CD4-positive, alpha-beta T cell treated with Interferon gamma for 1 hour (primary cell): ENCODE results near the gene MAB21L1.

Experiments
- DNase-seq: peaks from one replicate; pipeline ENCODE4 v3.0.0-alpha.2; 2020

Gene MAB21L1

GRCh38 chr13:35479038-35479492, 2.6 kb upstream of the MAB21L1 start:
- DNase-seq: no peak

- no peak for DNase-seq
These were observed 2.0 kb upstream of the MAB21L1 start for GRCh38 chr13:35478271-35479037.

GRCh38 chr13:35477386-35477946, 977 bp upstream of the MAB21L1 start:
- DNase-seq: no peak

- DNase-seq: no peak
These were observed 1.1 kb downstream of the MAB21L1 start for GRCh38 chr13:35475212-35475959.

- DNase-seq: no peak
These were observed 1.8 kb downstream of the MAB21L1 start for GRCh38 chr13:35474496-35475211.

GRCh38 chr13:35473802-35474201, 2.7 kb downstream of the MAB21L1 start:
- no peak for DNase-seq

- no peak for DNase-seq
These were observed 3.2 kb downstream of the MAB21L1 start for GRCh38 chr13:35473206-35473775.

- no peak for DNase-seq
These were observed 4.1 kb downstream of the MAB21L1 start for GRCh38 chr13:35472323-35472881.

GRCh38 chr13:35471706-35472322, 4.7 kb downstream of the MAB21L1 start:
- DNase-seq: no peak

- DNase-seq: no peak
These were observed 5.5 kb downstream of the MAB21L1 start for GRCh38 chr13:35470671-35471661.

GRCh38 chr13:35469806-35470525, 6.5 kb downstream of the MAB21L1 start:
- DNase-seq: no peak

- DNase-seq: no peak
These were observed 8.3 kb downstream of the MAB21L1 start for GRCh38 chr13:35468195-35468594.

GRCh38 chr13:35465371-35465770, 11.1 kb downstream of the MAB21L1 start:
- DNase-seq: no peak

- DNase-seq: no peak
These were observed 16.4 kb downstream of the MAB21L1 start for GRCh38 chr13:35460061-35460460.

GRCh38 chr13:35457258-35457657, 19.2 kb downstream of the MAB21L1 start:
- no peak for DNase-seq

- DNase-seq: no peak
These were observed 21.5 kb downstream of the MAB21L1 start for GRCh38 chr13:35455022-35455421.

GRCh38 chr13:35449821-35450220, 26.7 kb downstream of the MAB21L1 start:
- no peak for DNase-seq

GRCh38 chr13:35448465-35448864, 28.0 kb downstream of the MAB21L1 start:
- no peak for DNase-seq
